HG03520 (cell line): ENCODE results near the gene CCDC57.
"Not testable (repeated sequence)": the region's sequence is repeated elsewhere in the genome, so short reads cannot be mapped to it uniquely, and the experiment has no call there.

ENCODE experiments used
- ATAC-seq: cut with Tn5 transposase; IDR thresholded peaks from one replicate; pipeline ENCODE4 v1.9.1; 2021; ENCODE audit warnings: mild to moderate bottlenecking, moderate library complexity; ENCODE audit not compliant: unreplicated experiment

The CCDC57 gene

DNA sequence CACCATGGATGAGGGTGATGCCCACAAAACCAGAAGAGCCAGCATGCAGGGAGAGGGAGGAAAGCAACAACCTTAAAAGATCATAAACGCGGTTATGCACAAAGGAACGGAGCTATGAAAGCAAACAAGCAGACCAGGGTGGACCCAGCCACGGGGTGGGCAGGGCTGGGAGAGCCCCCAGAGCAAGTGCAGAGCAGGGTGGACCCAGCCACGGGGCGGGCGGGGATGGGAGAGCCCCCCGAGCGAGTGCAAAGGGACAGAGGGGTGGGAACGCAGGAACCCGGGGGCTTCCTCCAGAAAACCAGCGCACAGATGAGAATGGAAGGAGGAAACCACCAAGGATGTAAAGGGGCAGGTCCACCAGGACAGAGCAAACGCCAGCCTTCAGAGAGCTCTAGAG lies 33.2 kb downstream of the CCDC57 start:
- no peak for ATAC-seq

DNA sequence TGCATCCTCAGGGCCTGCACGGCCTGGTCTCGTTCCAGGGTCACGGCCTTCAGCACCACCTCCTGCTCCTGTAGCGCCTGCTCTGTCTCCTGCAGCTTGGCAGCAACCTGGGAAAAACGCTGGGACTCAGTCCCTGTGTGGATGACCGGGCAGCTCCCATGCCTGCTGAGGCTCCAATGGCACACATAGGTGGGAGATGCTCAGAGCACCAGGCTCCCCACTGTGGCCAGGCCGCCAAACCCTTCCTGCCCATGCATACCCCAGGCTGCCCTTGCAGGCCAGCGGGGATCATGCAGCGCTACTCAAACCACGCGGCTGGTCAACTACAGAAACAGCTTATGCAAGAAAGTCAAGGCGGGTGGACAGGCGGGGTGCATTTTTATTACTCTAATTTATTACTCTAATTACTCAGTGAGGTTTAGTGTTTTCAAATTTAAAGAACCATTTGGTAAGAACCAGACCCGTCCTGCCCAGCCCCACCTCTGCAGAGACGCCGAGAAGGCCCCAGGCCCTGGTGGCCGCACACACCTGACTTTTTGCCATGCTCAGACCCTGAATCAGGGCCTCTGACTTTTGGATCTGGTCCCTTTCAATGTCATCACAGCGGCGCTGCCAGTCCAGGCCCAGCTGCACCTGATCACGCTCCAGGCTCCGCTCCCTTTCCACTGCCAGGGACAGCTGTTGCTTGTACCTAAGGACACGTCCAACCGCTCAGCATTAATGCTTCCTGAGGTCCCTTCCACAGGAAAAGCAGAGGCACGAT lies 34.0 kb downstream of the CCDC57 start:
- no peak for ATAC-seq

- ATAC-seq, result no peak
These were observed 34.7 kb downstream of the CCDC57 start for GRCh38 chr17:82177761-82178498.

GRCh38 chr17:82177276-82177675 lies 35.4 kb downstream of the CCDC57 start:
- no peak for ATAC-seq

DNA sequence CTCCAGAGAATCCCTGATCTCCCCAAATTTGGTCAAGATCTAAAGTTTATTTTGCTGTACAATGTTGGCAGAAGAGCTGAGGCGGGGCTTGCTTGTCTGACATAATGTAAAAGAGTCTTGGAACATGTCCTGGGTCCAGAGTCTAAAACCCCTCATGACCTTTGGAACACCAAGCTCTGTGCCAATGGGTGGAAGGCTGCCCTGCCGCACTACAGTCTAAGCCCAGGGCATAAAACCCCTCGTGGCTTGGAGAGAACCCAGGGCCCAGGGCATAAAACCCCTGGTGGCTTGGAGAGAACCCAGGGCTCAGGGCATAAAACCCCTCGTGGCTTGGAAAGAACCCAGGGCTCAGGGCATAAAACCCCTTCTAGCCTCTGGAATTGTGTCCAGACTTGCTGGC lies 36.7 kb downstream of the CCDC57 start:
- ATAC-seq, result no peak

GRCh38 chr17:82175201-82175600 lies 37.4 kb downstream of the CCDC57 start:
- no peak for ATAC-seq

- ATAC-seq, result not testable (repeated sequence)
These were observed 38.4 kb downstream of the CCDC57 start for GRCh38 chr17:82174042-82174857.

DNA sequence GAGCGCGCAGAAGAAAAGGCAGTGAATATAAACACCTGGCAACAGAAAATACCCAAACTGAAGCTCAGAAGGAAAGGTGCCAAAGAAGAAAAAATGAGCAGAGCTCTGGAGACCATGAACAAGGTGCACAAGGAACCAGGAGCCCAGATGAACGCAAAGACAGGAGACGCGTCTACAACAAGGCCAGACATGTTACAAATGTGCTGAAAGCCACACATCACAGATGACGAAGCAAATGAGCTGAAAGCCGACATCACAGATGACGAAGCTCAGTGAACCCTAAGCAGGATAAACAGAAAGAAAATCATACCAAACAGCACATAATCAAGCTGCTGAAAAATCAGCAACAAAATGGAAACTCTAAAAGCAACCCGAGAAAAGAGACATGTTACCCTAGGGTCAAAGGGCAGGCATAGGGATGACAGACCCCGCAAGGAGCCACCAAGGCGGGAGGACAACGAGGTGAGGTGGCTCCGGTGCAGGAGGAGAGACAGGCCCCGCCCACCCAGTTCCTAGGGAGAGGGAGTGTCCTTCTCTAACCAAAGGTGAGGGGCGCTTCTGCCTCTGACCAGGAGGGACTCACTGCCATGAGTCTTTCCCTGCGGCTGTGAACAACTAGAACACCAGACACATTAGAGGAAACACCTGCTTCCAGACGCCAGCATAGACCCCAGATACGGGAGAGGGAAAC lies 39.1 kb downstream of the CCDC57 start:
- ATAC-seq, result no peak

GRCh38 chr17:82172486-82173160 lies 40.0 kb downstream of the CCDC57 start:
- ATAC-seq, result no peak

- no peak for ATAC-seq
These were observed 40.8 kb downstream of the CCDC57 start for GRCh38 chr17:82171750-82172375.

DNA sequence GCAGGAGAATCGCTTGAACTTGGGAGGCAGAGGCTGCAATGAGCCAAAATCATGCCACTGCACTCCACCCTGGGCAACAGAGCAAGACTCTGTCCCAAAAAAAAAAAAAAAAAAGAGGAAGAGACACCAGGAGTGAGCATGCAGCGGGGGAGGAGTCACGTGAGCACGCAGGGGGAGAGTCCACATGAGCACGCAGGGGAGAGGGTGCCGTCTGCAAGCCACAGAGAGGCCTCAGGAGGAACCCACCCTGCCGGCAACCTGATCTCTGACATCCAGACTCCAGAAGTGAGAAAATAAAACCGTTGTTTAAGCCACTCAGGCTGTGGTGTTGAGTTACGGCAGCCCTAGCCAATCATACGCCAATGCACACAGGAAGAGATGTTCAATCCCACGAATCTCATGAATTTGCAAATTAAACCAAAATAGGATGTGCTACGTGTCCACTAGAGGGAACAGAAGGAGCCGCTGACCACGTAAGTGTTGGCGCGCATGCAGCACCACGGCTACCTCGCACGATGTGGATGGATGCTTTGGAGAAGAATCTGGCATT lies 42.2 kb downstream of the CCDC57 start:
- no peak for ATAC-seq

DNA sequence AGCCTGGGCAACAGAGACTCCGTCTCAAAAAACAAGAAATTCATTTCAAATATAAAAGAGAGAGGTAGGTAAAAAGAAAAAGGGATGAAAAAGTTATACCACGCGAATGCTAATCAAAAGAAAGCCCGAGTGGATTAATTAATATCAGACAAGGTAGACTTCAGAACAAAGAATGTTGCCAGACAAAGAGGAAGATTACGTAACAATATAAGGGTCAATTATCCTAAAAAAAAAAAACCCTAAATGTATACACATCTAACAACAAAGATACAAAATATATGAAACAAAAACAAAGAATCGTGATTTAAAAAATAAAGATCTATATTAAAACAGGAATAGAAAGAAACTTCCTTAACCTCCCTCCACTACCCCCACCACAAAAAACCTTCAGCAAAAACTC lies 44.1 kb downstream of the CCDC57 start:
- no peak for ATAC-seq

GRCh38 chr17:82167028-82167427 lies 45.6 kb downstream of the CCDC57 start:
- ATAC-seq, result no peak

GRCh38 chr17:82164853-82165252 lies 47.8 kb downstream of the CCDC57 start:
- no peak for ATAC-seq

GRCh38 chr17:82161216-82161615 lies 51.4 kb downstream of the CCDC57 start:
- ATAC-seq, result no peak

DNA sequence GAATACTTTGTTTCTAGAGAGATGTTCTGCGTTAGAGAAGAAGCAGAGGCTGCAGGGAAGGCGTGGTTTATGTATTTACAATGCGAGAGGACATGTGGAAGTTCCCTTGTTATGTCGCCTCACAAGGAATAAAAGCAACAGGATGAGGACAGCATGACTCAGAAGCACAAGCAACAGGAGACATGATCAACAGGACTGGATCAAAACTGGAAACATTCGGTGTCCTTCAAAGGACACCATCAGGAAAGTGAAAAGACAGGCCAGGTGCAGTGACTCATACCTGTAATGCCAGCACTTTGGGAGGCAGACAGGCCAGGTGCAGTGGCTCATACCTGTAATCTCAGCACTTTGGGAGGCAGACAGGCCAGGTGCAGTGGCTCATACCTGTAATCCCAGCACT lies 52.6 kb downstream of the CCDC57 start:
- ATAC-seq, result no peak

GRCh38 chr17:82158825-82159224 lies 53.8 kb downstream of the CCDC57 start:
- ATAC-seq, result no peak

GRCh38 chr17:82157046-82158035 lies 55.3 kb downstream of the CCDC57 start:
- ATAC-seq, result no peak
